ENCODE measurements around the gene LYRM4. TPM values are rescaled to one million over a fixed set of nuclear protein-coding genes. Genes with fewer than 3 reads are reported as not detected.

Gene LYRM4
- 27.1 and 28.8 TPM in 2 replicates for total RNA-seq
- long read RNA-seq, full-length matches to known transcripts: 54 of 61 reads
- long read RNA-seq, partial matches to known transcripts: 3 of 61 reads
- long read RNA-seq, other reads (novel, unspliced or antisense): 4 of 61 reads

DNA sequence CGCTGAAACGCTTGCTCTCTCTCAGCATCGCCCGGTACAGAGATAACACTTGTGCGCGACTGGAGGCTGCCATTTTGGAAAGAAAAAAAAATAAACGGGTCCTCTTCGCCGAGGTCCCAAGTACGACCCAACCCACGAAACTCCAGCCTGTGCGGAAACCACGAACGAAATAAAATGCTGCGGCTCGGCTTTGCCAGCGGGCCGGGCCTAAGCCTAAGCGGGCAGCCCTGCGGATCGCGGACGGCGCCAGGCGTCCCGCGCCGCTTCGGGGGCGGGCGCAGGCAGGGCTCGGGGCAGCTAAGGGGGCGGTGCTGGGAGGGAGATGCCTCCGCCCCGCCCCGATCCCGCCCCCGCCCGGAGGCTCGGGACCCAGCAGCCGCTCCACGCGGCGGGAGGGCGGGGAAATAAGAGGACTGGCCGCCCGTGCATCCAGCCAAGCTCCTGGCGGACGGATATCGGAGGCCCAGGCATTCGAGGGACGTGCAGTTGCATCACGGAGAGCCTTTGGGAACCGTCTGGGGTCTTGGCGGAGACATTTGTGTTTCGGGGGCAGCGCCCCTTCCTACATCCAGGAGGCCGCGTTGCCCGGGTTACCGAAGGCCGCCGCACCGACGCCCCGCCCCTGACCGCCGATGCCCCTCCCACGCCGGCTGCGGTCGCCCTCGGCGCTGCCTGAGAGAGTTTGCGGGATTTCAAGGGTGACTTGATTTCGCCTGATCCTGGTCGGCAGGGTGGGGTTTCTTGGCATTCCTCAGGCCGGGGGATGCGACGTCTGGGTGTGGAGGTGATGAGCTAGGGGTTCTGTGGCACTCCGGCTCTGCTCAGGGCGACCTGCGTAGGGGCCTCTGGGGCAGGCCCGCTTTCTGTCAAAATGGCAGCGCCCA is at the start of gene LYRM4, which contains the start of gene FARS2:
TSS of gene LYRM4 (minus strand) at position 290 of the 884 bp plus-strand sequence. CDS start at position 73, 217 bp downstream.
TSS of gene FARS2 (plus strand) at position 853 of the 884 bp plus-strand sequence.
- Mint-ChIP-seq H3K9me3 (ENCODE audit: unreplicated experiment) (no peaks in the 10 kb centered on the region), H3K36me3 (ENCODE audit: unreplicated experiment) (peaks cover 4% of the 10 kb centered on the region), H3K4me3 (ENCODE audit: unreplicated experiment) (peak within 1 kb of the TSS; percentile 95), H3K27me3 (ENCODE audit: unreplicated experiment) (no peaks in the 10 kb centered on the region), H3K4me1 (ENCODE audit: unreplicated experiment) (peaks cover 21% of the 10 kb centered on the region), H3K27ac (ENCODE audit: unreplicated experiment) (peak within 1 kb of the TSS; percentile 99)
- peak; percentile 96 for DNase-seq (ENCODE audit: extremely low spot score, unreplicated experiment)
- TF ChIP-seq, protein P1, sequence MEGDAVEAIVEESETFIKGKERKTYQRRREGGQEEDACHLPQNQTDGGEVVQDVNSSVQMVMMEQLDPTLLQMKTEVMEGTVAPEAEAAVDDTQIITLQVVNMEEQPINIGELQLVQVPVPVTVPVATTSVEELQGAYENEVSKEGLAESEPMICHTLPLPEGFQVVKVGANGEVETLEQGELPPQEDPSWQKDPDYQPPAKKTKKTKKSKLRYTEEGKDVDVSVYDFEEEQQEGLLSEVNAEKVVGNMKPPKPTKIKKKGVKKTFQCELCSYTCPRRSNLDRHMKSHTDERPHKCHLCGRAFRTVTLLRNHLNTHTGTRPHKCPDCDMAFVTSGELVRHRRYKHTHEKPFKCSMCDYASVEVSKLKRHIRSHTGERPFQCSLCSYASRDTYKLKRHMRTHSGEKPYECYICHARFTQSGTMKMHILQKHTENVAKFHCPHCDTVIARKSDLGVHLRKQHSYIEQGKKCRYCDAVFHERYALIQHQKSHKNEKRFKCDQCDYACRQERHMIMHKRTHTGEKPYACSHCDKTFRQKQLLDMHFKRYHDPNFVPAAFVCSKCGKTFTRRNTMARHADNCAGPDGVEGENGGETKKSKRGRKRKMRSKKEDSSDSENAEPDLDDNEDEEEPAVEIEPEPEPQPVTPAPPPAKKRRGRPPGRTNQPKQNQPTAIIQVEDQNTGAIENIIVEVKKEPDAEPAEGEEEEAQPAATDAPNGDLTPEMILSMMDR (IDR thresholded peaks at IDR 0.05): peak; percentile 50

DNA sequence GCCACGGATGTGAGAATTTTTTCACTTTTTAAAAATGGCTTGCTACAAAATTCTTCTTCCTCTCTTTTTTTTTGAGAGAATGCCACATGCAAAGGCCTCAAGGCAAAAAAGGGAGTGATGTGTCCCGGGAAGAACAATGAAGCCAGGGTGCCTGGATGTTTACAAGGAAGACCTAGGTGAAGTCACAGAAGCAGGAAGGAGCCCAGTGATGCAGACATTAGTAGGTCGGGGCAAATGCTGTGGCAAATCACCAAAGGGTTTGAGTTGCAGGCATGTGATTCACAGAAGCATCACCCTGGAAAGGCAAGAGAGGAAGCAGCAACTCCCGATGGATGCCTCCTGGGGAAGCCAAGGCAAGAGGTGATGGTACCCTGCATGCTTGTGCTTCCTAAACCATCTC is 47.3 kb upstream of the LYRM4 start:
- DNase-seq (ENCODE audit: extremely low spot score, unreplicated experiment): no peak
- TF ChIP-seq, protein P1 (IDR thresholded peaks at IDR 0.05): no peak
- no peaks in the 10 kb centered on the region for H3K36me3 Mint-ChIP-seq (ENCODE audit: unreplicated experiment)
- H3K27me3 Mint-ChIP-seq (ENCODE audit: unreplicated experiment): no peaks in the 10 kb centered on the region
- no peak overlapping the region for H3K27ac Mint-ChIP-seq (ENCODE audit: unreplicated experiment)
- no peak overlapping the region for H3K4me3 Mint-ChIP-seq (ENCODE audit: unreplicated experiment)
- H3K4me1 Mint-ChIP-seq (ENCODE audit: unreplicated experiment): no peaks in the 10 kb centered on the region
- no peaks in the 10 kb centered on the region for H3K9me3 Mint-ChIP-seq (ENCODE audit: unreplicated experiment)

DNA sequence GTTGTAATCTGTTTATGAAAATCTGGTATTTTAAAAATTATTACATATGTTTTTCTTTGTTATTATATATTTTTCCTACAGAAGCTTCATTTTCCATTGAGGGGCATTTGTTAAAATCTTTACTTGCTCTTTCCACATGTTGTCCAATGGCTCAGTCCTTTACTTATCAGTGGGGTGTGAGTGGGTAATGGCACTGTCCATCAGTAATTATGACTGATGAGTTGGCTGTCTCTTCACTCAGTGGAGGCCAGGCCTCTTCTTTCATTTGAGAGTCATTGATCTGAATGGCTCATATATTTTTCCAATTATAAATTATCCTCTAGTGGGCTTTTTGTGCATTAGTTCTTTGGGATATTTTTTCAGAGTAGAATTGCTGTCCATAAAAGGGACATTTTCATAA is 46.3 kb upstream of the LYRM4 start:
- Mint-ChIP-seq H3K4me1 (ENCODE audit: unreplicated experiment) (no peaks in the 10 kb centered on the region), H3K9me3 (ENCODE audit: unreplicated experiment) (no peaks in the 10 kb centered on the region), H3K27ac (ENCODE audit: unreplicated experiment) (no peak overlapping the region), H3K27me3 (ENCODE audit: unreplicated experiment) (no peaks in the 10 kb centered on the region), H3K4me3 (ENCODE audit: unreplicated experiment) (no peak overlapping the region), H3K36me3 (ENCODE audit: unreplicated experiment) (no peaks in the 10 kb centered on the region)
- no peak for DNase-seq (ENCODE audit: extremely low spot score, unreplicated experiment)
- TF ChIP-seq, protein P1 (IDR thresholded peaks at IDR 0.05): no peak

DNA sequence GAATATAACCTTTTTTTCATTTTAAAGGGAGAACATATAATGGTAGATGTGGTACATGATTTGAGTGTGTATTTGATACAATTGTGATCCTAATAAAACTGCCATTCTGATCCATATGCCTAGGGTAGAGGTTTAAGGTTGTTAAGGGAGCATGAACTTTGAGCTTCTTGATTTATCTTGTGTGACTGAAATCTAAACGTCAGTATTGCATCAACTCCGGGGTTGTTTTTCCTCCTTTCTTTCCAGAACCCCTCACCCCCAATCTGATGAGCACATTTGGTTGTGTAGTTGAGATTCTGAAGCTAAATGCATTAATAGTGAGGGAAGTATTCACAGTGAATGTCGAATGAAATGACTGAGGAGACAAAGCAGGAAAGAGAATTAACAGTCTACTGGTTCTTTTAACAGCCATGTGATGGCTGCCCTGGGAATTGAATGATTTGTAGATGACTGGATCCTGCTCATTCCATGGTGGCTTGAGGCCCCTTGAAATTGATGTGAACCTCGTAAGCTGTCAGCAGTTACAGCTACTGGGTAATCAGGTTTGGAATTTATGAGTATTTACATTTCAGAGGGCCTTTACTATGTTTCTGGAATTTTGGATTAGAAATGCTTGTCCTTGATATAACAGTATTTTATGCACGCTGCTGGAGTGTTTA is 45.3 kb upstream of the LYRM4 start:
- Mint-ChIP-seq H3K4me3 (ENCODE audit: unreplicated experiment) (no peak overlapping the region), H3K27me3 (ENCODE audit: unreplicated experiment) (no peaks in the 10 kb centered on the region), H3K36me3 (ENCODE audit: unreplicated experiment) (no peaks in the 10 kb centered on the region), H3K9me3 (ENCODE audit: unreplicated experiment) (no peaks in the 10 kb centered on the region), H3K4me1 (ENCODE audit: unreplicated experiment) (no peaks in the 10 kb centered on the region), H3K27ac (ENCODE audit: unreplicated experiment) (no peak overlapping the region)
- TF ChIP-seq, protein P1 (IDR thresholded peaks at IDR 0.05): no peak
- DNase-seq (ENCODE audit: extremely low spot score, unreplicated experiment): no peak

DNA sequence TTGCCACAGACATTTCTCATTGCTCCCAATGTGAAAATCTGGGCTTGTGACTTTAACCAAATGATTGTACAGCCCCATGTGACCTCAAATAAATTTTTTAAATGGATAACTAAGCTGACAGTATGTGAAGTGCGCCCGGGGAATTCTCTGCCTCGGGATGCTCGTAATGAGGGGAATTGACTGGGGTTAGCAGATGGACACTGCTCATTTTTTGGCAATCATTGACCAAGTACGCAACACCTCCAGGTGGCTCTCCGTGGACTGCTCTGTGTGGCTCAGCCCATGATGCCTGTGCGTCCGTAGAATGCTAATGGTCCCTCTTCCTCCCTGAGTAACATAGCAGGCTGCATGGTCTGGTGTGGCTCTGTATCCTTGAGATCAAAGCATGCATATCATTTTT is 42.9 kb upstream of the LYRM4 start:
- Mint-ChIP-seq H3K4me3 (ENCODE audit: unreplicated experiment) (no peak overlapping the region), H3K27ac (ENCODE audit: unreplicated experiment) (no peak overlapping the region), H3K36me3 (ENCODE audit: unreplicated experiment) (no peaks in the 10 kb centered on the region), H3K9me3 (ENCODE audit: unreplicated experiment) (no peaks in the 10 kb centered on the region), H3K27me3 (ENCODE audit: unreplicated experiment) (no peaks in the 10 kb centered on the region), H3K4me1 (ENCODE audit: unreplicated experiment) (no peaks in the 10 kb centered on the region)
- TF ChIP-seq, protein P1 (IDR thresholded peaks at IDR 0.05): no peak
- DNase-seq (ENCODE audit: extremely low spot score, unreplicated experiment): no peak

All from osteocyte (in vitro differentiated cells).